ENCODE results near the gene AFG1L.
"Not testable (repeated sequence)": the region's sequence is repeated elsewhere in the genome, so short reads cannot be mapped to it uniquely, and the experiment has no call there.

Gene AFG1L

DNA sequence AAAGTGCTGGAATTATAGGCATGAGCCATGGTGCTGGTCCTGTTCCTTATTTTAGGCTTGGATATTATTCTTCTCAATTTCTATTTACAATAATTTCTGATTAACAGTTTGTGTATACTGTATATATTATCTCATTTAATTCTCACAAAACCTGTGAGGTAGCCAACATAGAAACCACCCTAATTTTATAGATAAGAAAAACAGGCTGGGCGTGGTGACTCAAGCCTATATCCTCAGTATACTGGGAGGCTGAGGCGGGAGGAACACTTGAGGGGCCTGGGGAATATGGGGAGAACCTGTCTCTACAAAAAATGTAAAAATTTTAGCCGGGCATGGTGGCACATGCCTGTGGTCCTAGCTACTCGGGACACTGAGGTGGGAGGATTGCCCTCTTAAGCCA lies 3.8 kb upstream of the AFG1L start:
- TF ChIP-seq CTCF (IDR thresholded peaks at IDR 0.05; ENCODE audit: low read length) (no peak), EZH2 (IDR thresholded peaks at IDR 0.05; ENCODE audit: borderline replicate concordance, low read length) (no peak)
- Histone ChIP-seq H3K9me2 (ENCODE audit: low read depth, low read length) (no peaks in the 10 kb centered on the region), H3K4me1 (ENCODE audit: insufficient read depth, low read length, severe bottlenecking) (peaks cover 15% of the 10 kb centered on the region), H2AFZ (ENCODE audit: low read length) (no peak overlapping the region), H3K27me3 (ENCODE audit: insufficient read depth, low read length) (no peaks in the 10 kb centered on the region), H3F3A (ENCODE audit: insufficient read depth, low read length) (peaks cover 4% of the 10 kb centered on the region; the same call in 1 of the 2 replicates), H3K9me3 (ENCODE audit: low read length) (no peaks in the 10 kb centered on the region), H3K4me3 (ENCODE audit: low read depth, low read length, poor library complexity, severe bottlenecking) (no peak overlapping the region), H3K36me3 (ENCODE audit: insufficient read depth, low read length) (no peaks in the 10 kb centered on the region), H3K27ac (ENCODE audit: low read depth, low read length, poor library complexity, severe bottlenecking) (no peak overlapping the region), H3K9ac (ENCODE audit: low read length) (no peak overlapping the region), H3K79me2 (ENCODE audit: insufficient read depth, low read length) (0 out of 2 replicates have a peak, but pooled peaks cover 7% of the 10 kb centered on the region), H3K4me2 (ENCODE audit: low read length) (no peak overlapping the region), H4K20me1 (ENCODE audit: insufficient read depth, low read length) (no peaks in the 10 kb centered on the region)

- H3F3A ChIP-seq (ENCODE audit: insufficient read depth, low read length); H3K27ac ChIP-seq (ENCODE audit: low read depth, low read length, poor library complexity, severe bottlenecking); H3K27me3 ChIP-seq (ENCODE audit: insufficient read depth, low read length); H3K4me3 ChIP-seq (ENCODE audit: low read depth, low read length, poor library complexity, severe bottlenecking); H3K4me2 ChIP-seq (ENCODE audit: low read length); H3K9ac ChIP-seq (ENCODE audit: low read length); H3K9me3 ChIP-seq (ENCODE audit: low read length); H4K20me1 ChIP-seq (ENCODE audit: insufficient read depth, low read length); H2AFZ ChIP-seq (ENCODE audit: low read length); H3K79me2 ChIP-seq (ENCODE audit: insufficient read depth, low read length); H3K36me3 ChIP-seq (ENCODE audit: insufficient read depth, low read length); H3K9me2 ChIP-seq (ENCODE audit: low read depth, low read length): not testable (repeated sequence)
- peaks cover 18% of the 10 kb centered on the region for H3K4me1 ChIP-seq (ENCODE audit: insufficient read depth, low read length, severe bottlenecking)
Measured at GRCh38 chr6:108292561-108292960, 2.3 kb upstream of the AFG1L start.

- no peaks in the 10 kb centered on the region for H3K36me3 ChIP-seq (ENCODE audit: insufficient read depth, low read length)
- no peaks in the 10 kb centered on the region for H3K9me3 ChIP-seq (ENCODE audit: low read length)
- TF ChIP-seq EZH2 (IDR thresholded peaks at IDR 0.05; ENCODE audit: borderline replicate concordance, low read length), result no peak
- TF ChIP-seq CTCF (IDR thresholded peaks at IDR 0.05; ENCODE audit: low read length), result no peak
- H3K79me2 ChIP-seq (ENCODE audit: insufficient read depth, low read length), result 0 out of 2 replicates have a peak, but pooled peaks cover 8% of the 10 kb centered on the region
- peaks cover 4% of the 10 kb centered on the region; the same call in 1 of the 2 replicates for H3F3A ChIP-seq (ENCODE audit: insufficient read depth, low read length)
- H3K9me2 ChIP-seq (ENCODE audit: low read depth, low read length), result no peaks in the 10 kb centered on the region
- H3K4me3 ChIP-seq (ENCODE audit: low read depth, low read length, poor library complexity, severe bottlenecking), result peak overlapping the region; percentile 82
- peak overlapping the region; percentile 92 for H3K9ac ChIP-seq (ENCODE audit: low read length)
- H3K4me1 ChIP-seq (ENCODE audit: insufficient read depth, low read length, severe bottlenecking), result peaks cover 18% of the 10 kb centered on the region
- H2AFZ ChIP-seq (ENCODE audit: low read length), result peak overlapping the region; percentile 53
- no peaks in the 10 kb centered on the region for H3K27me3 ChIP-seq (ENCODE audit: insufficient read depth, low read length)
- peak overlapping the region; percentile 90 for H3K27ac ChIP-seq (ENCODE audit: low read depth, low read length, poor library complexity, severe bottlenecking)
- peak overlapping the region; percentile 87 for H3K4me2 ChIP-seq (ENCODE audit: low read length)
- H4K20me1 ChIP-seq (ENCODE audit: insufficient read depth, low read length), result no peaks in the 10 kb centered on the region
Measured at GRCh38 chr6:108293527-108294296, 1.1 kb upstream of the AFG1L start.

Measured in OCI-LY1 (cell line).